NOMO-1 treated with DMSO at 0.1 percent for 48 hours (cell line): ENCODE results near the gene PEPD.

ENCODE experiments used
- DNase-seq: peaks from one replicate; lab custom pipeline; 2025; ENCODE audit not compliant: unreplicated experiment; lab: John Stamatoyannopoulos, UW

Gene PEPD

DNA sequence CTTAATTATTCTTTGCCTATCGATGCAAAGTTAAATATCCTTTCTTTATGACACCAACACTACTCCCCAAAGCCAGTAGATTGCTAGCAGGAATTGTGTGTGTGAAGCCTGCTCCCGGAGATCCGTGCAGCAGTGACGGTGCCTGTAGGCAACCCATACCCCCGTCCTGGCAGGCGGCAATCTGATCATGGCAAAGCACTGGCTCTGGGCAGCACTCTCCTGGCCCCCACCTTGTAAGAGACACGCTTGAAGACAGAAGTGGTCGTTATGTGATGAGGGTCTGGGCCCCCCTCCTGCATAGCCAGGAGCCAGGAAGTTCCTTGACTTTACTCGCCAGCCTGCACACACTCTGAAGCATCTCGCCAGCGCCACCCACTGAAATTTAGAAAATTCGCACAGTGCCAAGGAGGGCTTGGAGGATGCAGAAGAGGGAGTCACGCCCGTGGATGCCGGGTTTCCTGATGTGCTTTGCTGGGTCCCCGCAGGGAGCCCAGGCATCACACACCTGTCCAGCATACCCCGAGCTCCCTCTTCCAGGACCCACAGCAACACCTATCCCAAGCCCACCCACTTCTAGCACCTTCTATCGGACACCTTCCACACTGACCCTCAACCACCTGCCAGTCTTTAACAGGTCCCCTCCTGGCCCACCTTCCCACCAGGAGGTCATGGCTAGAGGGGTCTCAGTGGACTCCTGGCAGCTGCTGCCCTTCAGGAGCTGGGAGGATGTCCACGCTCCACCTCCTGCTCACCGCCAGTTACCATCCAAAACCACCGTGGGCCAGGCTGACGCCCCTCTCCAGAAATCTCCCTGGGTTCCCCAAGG is 93.6 kb downstream of the PEPD start:
- DNase-seq: no peak

DNA sequence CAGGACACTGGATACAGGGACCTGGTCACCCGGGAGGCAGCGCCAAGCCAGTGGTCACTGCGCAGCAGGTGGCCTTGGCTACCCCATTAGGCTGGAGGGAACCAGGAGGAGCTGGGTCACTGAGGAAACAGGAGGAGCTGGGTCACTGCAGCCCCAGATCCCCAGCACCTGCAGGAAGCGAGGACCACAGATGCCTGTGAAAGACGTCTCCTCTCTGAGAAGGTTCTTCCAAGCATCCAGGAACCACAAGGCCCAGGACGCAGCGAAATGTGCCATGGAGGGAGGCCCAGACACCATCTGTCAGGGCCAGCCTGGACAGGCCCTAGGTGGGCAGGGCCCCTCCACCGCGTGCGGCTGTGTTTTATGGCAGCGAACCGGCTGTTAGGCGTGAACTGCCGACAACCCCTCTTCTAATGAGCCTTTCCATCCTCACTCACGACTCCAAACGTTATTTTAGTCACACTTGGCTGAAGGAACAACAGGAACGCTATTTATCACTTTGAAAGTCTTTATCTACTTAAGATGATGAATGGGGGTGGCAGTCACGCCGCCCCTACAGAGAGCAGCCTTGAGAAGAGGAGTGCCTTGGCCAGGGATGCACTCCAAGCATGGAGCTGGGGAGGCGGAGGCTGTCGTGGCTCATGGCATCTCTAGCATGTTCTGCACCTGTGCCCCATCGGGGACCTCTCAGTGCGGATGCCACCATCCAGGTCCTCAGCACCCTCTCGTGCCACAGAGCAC is 94.8 kb downstream of the PEPD start:
- DNase-seq: no peak

DNA sequence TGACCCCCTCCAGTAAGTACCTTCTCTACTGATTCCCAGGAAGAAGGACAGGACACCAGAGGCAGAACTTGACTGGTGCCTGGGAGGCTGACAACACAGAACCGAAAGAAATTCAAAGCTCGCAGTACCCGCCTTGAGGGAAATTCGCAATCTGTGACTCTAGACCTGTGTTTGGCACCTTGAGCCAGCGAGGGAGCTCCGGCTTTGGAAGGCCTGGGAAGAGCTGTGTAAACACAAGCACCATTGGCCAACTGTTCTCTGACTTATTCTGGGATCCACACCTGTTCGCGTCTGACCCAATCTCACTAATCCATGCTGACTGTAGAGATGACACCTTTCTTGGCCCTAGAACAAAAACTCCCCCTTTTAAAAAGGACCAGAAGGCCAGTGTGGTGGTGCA is 97.4 kb downstream of the PEPD start:
- no peak for DNase-seq

DNA sequence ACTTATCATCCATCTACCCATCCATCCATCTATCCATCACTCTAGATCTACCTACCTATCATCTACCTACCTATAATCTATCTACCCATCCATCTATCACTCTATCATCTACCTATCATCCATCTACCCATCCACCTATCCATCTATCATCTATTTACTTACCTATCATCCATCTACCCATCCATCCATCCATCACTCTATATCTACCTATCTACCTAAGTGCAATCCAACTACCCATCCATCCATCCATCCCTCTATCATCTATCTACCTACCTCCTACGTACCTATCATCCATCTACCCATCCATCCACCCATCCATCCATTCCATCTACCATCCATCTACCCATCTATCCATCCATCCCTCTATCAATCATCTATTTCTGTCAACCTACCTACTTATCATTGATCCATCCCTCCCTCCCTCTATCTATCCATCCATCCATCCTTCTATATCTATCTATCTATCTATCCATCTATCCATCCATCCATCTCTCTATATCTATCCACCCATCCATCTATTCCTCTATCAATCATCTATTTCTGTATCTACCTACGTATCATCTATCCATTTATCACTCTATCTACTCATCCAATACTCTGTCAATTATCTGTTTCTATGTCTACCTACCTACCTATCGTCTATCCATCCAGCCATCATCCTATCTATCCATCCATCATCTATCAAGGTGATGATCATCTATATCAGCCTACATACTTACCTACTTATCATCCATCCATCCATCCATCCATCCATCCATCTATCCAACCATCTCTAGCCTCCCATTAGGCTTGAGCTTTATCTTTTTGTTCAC is 99.0 kb downstream of the PEPD start:
- no peak for DNase-seq

DNA sequence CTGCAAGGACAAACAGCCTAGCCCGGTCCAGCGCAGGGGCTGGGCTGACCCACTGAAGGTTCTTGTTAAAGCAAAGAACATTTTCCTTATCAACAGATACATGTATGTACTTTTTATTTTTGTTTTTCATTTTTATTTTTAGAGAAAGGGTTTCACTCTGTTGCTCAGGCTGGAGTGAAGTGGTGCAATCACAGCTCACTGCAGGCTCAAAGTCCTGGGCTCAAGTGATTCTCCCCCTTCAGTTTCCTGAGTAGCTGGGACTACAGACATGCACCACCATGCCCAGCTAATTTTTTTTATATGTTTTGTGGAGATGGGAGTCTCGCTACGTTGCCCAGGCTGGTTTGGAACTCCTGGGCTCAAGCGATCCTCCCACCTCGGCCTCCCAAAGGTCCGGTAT is 100.2 kb downstream of the PEPD start:
- no peak for DNase-seq

DNA sequence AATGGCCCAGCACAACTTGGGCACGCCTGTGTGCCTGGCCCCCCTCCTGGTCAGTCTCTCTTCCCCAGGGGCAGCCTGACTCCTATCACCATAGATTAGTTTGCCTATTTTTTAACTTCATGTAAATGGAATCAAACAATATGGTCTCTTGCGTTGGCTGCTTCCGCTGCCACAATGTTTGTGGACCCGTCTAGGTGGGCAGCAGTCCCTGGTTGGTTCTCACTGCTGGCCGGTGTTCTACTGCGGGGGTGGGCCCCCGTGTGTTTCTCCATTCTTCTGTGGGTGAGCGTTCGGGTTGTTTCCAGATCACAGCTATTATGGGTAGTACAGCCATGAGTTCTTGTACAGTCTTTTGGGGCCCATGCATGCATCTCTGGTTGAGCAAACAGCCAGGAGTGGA is 100.8 kb downstream of the PEPD start:
- no peak for DNase-seq

DNA sequence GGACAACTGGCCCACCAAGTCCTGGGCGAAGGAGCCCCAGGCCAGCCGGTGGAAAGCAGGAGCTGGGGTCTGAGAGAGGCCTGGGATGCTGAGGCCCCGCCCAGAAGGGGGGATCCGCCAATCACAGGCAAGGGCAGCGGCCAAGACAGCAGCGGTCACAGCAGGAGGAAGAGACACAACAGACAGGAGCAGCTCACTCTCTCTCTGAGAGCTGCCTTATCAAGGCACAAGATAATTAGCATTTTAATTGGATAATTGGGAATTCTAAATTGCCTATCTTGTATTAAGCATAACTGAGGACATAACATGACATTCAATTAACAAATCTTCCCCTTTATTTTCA is 101.8 kb downstream of the PEPD start:
- no peak for DNase-seq

DNA sequence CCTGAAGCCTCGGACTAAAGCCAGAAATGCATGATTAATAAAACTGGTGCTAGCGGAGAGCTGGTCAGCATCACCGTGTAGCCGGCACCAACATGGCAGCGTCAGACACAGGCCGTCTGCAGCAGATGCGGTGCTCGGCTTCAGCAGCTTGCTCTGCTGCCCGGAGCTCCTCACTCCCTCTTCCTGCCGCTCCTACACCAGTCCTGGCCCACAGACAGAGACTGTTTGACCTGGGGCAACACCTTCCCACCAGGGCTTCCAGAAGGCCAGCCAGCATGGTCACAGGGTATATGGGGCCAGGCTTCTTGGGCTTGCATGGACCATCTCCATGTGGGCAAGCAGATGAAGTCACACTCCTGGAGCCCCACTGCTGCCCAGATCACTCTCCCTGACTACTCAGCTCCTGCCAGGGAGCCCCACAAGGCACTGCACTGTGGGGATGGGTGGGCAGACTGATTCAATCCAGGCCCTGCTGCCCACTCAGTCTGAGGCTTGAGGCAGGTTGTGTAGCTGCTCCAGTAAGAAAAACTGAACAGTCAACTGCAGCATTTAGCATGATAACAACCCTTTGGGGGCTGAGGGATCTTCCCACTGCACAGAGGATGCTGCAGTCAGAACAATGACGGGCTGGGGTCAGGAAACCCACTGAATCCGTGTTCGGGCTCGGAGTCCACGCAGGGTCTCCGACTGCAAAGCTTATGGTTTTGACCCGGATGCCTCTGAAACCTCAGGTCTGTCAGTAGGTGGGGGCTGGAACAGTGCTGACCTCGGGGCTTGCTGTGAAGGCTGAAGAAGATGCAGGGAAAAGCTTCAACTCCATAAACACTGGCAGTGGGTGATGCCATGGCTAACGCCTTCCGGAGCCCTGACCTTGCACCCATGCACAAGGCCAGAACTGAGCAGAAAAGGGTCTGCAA is 102.5 kb downstream of the PEPD start:
- no peak for DNase-seq

DNA sequence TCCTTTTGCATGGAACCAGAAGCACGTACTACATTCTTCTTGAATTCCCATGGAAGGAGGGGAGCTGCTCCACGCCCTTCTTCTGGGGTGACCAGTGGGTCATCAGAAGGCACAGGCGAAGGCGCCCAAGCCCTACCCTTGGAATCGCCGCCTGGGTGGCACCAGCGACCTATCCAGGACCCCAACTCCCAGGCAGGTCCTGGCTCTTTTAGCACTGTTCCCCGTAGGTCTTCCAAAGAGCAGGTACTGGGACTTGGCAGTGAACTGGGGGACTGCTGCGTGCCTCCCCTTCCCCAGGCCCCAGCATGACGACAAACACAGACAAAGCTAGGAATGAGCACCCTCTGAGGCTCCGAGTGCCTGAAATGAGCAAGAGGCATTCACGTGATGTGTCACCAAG is 103.1 kb downstream of the PEPD start:
- DNase-seq: no peak

DNA sequence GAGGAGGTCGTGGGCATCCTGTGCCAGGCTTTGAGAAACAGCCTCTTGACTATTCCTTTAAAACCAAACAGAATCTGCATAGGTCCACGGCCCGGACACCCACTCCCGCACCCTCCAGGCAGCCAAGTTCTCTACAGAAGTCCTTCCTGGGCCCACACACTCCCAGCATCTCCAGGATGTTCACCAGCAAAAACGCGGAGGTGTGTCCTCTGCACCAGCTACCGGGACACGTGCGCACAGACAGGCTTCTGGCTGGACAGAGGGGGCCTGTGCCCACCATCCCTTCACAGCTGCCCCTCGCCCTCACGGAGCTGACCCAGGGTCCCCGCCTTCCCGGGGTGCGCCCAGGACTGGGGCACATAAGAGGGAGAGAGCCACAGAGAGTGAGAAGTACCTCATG is 103.8 kb downstream of the PEPD start:
- no peak for DNase-seq

DNA sequence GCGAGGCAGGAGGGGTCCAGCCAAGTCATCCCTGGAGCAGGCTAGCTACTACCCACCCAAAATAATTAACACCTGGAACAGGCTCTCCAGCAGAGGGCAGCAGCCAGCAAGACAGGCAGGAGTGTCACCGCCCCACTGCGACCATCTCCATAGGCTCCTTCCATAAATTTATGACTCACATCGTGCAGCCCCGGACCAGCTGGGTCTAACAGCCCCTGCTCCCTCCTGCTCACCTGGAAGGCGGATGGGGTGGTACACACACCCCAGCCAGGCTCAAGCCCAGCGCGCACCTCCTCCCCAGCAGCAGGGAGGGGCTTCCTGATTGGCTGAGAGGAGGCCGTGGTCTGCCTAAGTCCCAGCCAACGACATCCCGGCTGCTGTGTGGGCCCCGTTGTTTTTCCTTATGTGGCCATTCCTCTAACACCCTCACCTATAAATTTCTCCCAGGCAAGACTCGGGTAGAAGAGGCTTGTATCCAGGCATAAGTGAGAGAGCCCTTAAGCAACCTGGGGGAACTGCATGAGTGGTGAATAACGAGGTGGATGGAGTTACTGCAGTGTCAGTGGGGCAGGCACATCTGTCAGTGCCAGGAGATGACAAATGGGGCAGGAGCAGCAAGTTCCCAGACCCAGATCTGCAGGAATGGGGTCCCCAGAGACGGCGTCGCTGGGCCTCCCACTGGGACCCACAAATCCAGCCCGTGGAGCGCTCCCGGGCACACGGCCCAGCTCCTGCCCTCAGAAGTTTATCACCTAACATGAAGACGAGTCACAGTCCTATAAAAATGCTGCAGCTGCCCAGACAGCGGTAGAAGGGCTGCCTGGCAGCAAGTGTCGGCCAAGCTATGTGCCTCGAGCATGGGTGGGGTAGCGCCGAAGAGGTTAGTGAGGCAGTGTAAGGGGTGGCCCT is 105.0 kb downstream of the PEPD start:
- DNase-seq: peak; percentile 69

DNA sequence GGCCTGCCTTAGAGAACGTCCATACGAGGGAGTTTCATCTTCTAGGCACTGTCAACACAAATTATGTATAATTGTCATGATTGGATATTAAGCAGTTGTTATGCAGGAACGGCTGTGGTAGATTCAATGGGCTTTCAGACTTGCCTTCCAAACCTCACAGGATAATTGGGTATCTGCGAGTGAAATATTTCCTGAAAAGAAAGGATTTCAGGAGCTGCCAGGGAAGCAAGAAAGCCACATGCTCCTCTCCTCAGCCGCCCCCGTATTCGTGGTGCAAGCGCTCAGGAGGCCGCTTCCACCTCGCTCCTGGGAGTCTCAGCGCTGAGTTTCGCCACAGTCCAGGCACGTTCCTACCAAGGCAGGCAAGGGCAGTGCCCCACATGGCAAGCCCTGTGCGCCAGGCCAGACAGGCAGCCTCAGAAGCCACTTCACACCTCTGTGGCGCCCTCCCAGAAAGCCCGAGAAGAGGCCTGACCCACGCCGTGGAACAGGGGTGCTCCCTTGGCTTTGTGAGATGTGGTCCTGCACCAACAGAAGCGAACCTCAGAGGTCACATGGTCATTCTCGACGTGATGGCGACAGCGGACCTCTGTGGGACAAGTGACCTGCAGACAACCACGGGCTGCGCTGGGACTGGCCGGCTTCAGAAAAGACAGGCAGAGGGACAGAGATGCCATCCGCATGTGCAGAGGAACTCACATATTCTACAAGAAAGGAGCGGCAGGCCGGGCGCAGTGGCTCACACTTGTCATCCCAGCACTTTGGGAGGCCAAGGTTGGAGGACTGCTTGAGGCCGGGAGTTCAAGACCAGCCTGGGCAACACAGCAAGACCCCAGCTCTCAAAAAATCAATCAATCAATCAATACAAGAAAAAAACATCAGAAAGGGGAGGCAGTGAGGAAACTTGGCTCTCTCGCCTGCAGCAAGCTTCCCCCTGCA is 106.7 kb downstream of the PEPD start:
- no peak for DNase-seq

DNA sequence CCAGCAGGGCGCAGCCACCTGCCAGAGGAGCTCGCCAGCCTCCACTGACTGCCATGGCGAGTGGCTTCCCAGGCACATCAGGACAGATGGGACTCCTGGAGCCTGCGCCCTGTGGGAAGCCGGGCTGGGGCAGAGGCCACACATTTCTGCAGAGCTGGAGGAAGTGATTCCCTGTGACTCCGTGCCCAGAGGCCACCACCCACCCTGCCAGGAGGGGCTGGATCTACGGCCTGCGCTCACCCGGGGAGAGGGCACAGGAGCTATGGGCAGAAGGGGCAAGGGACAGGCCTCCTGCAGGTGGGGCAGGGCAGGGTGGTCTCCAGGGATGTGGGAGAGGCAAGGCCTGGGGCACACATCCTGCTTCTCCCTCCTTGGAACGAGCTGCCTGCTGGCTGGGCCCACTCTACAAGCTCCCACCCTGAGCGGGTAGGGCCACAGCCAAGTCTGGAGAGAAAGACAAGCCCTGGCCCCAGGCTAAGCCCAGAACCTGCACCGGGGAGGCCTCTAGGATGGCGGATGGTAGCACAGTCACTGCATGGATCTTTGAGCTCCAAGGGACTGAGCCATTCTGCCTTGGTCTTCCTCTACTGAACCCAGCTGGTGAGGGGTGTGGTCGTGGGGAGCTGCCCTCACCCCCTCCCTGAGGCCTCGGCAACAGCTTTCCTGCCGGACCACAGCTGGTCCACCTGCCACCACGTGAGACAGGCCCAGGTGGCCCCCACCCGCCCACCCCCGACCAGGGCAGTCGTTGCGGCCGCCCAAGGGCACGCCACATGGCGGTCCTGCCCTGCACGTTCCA is 107.5 kb downstream of the PEPD start:
- no peak for DNase-seq

DNA sequence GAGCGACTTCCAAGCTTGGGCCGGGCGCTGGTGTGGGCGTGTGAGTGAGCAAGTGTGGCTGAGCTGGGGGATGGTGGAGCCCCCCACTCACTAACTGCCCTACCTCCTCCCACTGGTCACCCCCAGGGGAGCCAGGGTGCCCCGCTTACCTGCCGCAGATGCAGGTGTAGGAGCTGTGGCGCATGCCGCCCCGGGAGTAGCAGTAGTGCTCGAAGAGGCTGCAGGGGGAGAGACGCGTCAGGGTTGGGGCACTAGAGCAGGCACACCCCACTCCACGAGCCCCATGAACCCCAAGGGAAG is 108.2 kb downstream of the PEPD start:
- no peak for DNase-seq

DNA sequence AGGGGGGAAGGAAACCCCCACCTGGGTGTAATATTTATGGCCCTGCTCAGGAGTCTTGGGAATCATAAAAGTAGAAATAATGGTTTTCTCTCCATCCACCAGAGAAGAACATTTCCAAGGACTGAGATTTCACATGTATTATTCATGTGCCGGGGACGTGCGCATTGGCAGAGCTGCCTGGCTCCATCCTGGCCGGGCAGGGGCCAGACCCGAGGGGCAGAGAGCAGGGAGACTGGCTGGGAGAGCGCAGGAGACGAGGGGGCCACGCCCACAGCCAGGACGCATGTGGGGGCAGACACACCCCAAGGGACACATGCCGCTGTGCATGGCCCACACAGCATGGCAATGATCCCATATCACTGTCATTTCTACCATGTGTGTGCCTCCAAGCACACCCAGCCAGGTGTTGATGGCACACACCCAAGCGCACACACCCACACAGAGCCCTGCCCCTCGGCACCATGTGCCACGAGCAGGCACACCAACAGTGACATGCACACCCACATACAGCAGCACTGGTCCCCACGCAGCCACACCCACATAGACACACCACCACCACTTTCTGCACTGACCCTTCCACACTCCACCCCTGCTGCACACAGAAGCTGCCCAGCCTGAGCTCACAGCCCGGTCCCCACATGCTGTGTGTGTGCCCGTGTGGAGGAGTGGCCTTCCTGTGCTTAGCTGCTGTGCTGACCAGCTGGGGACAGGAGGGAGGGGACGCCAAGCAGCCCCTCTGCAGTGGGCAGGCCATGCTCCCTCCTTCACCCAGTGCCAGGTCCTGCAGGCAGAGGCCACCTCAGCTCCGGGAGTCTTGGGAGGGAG is 108.8 kb downstream of the PEPD start:
- DNase-seq: no peak

DNA sequence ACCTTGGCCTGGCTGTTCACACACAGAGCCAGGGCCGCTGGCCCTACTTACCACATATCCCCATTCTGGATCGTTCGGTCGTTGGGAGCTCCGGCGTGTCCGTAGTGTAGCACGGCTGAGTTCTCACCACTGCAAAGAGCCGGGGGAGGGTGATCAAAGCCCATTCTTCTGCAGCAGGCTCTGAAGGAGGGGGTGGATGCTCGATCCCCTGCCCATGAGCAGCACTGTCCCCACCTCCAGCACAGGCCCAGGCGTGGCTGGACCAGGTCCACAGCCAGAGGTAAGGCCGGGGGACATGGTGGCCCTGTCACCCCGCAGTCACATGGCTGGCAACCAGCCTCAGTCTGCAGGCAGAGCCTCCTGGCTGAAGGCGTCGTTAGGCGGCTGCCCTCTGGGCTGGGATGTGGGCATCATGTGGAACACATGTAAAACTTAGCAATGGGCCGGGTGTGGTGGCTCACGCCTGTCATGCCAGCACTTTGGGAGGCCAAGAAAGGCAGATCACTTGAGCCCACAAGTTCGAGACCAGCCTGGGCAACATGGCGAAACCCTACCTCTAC is 109.9 kb downstream of the PEPD start:
- no peak for DNase-seq

DNA sequence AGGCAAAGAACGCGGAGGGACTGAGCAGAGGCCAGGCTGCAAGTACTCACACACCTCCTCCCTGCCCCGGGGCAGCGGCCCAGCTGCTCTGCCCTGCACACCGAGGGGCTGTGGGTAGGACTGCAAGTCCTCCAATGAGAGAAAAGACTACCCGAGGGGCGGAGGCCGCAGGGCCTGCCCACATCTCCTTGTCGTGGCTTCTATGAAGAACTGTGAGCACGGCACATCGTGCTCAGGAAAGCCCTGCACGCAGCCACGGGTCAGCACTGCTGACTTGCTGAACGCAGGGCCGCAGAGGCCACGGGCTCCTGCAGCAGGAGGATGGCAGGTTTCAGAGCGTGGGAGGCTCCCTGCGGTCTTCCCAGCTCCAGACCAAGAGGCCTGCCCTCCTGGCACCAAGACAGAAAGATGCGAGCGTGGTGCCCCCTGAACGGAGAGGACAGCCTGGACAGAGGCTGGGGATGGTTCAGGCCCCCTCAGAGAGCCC is 110.6 kb downstream of the PEPD start:
- no peak for DNase-seq
